LoVo (cell line): ENCODE data around the gene ZNF593.

Experiments
- DNase-seq: peaks from one replicate; pipeline ENCODE4 v3.0.0-alpha.2; 2016; ENCODE audit warnings: low spot score

Gene ZNF593

GRCh38 chr1:26210147-26210870 lies 40.6 kb downstream of the ZNF593 start:
- no peak for DNase-seq

GRCh38 chr1:26212726-26213125 lies 43.0 kb downstream of the ZNF593 start:
- DNase-seq: no peak

GRCh38 chr1:26213335-26213905 lies 43.7 kb downstream of the ZNF593 start:
- DNase-seq: no peak

- no peak for DNase-seq
Observed at GRCh38 chr1:26215246-26215645, 45.5 kb downstream of the ZNF593 start.

GRCh38 chr1:26218906-26219494 lies 49.3 kb downstream of the ZNF593 start:
- DNase-seq: no peak
